ENCODE data around the gene LHX3.

LHX3 gene

GRCh38 chr9:136219276-136219675 is 14.3 kb upstream of the LHX3 start:
- H3K4me3 ChIP-seq (ENCODE audit: low read length): no peak overlapping the region
- no peaks in the 10 kb centered on the region for H3K9me3 ChIP-seq (ENCODE audit: control insufficient read depth, low read length)
- no peak overlapping the region for H3K9ac ChIP-seq (ENCODE audit: low read length)
- H3K36me3 ChIP-seq (ENCODE audit: control insufficient read depth, insufficient read depth, low read length): peaks cover 8% of the 10 kb centered on the region
- no peaks in the 10 kb centered on the region for H3K27me3 ChIP-seq (ENCODE audit: control insufficient read depth, insufficient read depth, low read length)
- no peaks in the 10 kb centered on the region for H3K4me1 ChIP-seq (ENCODE audit: control insufficient read depth, insufficient read depth, low read length)

DNA sequence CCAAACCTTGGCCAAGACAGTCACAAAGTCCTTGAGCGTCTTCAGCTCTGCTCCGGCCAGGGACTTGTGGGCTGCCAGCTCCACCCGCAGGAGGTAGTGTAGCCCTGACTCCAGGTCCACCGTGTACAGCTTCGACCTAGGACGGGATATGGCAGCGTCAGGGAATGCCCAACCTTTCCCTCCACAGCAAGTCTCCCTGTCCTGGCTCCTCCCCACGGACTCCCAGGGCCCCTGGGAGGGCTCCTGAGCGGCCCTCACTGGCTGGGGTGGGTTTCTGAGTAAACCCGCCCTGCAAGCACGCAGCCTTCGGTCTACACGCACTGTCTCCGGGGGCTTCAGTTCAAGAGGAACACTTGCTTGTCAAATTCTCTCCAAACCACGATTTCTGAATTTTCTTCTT is 13.7 kb upstream of the LHX3 start:
- H3K4me3 ChIP-seq (ENCODE audit: low read length): no peak overlapping the region
- no peaks in the 10 kb centered on the region for H3K27me3 ChIP-seq (ENCODE audit: control insufficient read depth, insufficient read depth, low read length)
- H3K4me1 ChIP-seq (ENCODE audit: control insufficient read depth, insufficient read depth, low read length): no peaks in the 10 kb centered on the region
- no peaks in the 10 kb centered on the region for H3K9me3 ChIP-seq (ENCODE audit: control insufficient read depth, low read length)
- H3K9ac ChIP-seq (ENCODE audit: low read length): no peak overlapping the region
- peaks cover 8% of the 10 kb centered on the region for H3K36me3 ChIP-seq (ENCODE audit: control insufficient read depth, insufficient read depth, low read length)

DNA sequence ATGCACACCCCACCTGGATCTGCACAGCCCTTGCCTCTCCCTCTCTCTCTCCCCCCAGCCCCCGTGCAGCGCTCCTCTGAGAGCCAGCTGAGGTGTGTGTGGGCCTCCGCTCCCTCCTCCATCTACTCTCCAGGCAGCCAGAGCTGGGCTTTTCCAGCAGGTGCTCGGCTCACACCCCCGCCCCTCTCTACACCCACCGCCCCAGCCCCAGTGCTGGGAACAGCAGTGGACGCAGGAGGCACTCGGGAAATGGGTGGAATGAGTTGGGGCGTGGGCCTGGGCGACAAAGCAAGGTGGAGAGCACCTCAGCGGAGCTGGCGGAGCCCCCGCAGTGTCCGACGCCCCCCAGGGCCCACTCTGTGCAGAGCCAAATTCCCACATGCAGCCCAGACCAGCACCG is 13.3 kb upstream of the LHX3 start:
- Histone ChIP-seq H3K9me3 (ENCODE audit: control insufficient read depth, low read length) (no peaks in the 10 kb centered on the region), H3K27me3 (ENCODE audit: control insufficient read depth, insufficient read depth, low read length) (no peaks in the 10 kb centered on the region), H3K36me3 (ENCODE audit: control insufficient read depth, insufficient read depth, low read length) (peaks cover 8% of the 10 kb centered on the region), H3K9ac (ENCODE audit: low read length) (no peak overlapping the region), H3K4me1 (ENCODE audit: control insufficient read depth, insufficient read depth, low read length) (no peaks in the 10 kb centered on the region), H3K4me3 (ENCODE audit: low read length) (no peak overlapping the region)

- H3K27me3 ChIP-seq (ENCODE audit: control insufficient read depth, insufficient read depth, low read length): no peaks in the 10 kb centered on the region
- no peak overlapping the region for H3K9ac ChIP-seq (ENCODE audit: low read length)
- peaks cover 8% of the 10 kb centered on the region for H3K36me3 ChIP-seq (ENCODE audit: control insufficient read depth, insufficient read depth, low read length)
These were observed 11.8 kb upstream of the LHX3 start for GRCh38 chr9:136216541-136217244.

GRCh38 chr9:136213733-136214132 is 8.8 kb upstream of the LHX3 start:
- no peaks in the 10 kb centered on the region for H3K9me3 ChIP-seq (ENCODE audit: control insufficient read depth, low read length)
- H3K9ac ChIP-seq (ENCODE audit: low read length): no peak overlapping the region
- H3K4me3 ChIP-seq (ENCODE audit: low read length): no peak overlapping the region
- H3K27me3 ChIP-seq (ENCODE audit: control insufficient read depth, insufficient read depth, low read length): no peaks in the 10 kb centered on the region
- H3K36me3 ChIP-seq (ENCODE audit: control insufficient read depth, insufficient read depth, low read length): peaks cover 8% of the 10 kb centered on the region
- no peaks in the 10 kb centered on the region for H3K4me1 ChIP-seq (ENCODE audit: control insufficient read depth, insufficient read depth, low read length)

More at GRCh38 chr9:136216541-136217244, 11.8 kb upstream of the LHX3 start:
- Histone ChIP-seq H3K4me1 (ENCODE audit: control insufficient read depth, insufficient read depth, low read length) (no peaks in the 10 kb centered on the region), H3K9me3 (ENCODE audit: control insufficient read depth, low read length) (no peaks in the 10 kb centered on the region), H3K4me3 (ENCODE audit: low read length) (no peak overlapping the region)

GRCh38 chr9:136212345-136212950 is 7.5 kb upstream of the LHX3 start:
- no peaks in the 10 kb centered on the region for H3K9me3 ChIP-seq (ENCODE audit: control insufficient read depth, low read length)
- H3K4me1 ChIP-seq (ENCODE audit: control insufficient read depth, insufficient read depth, low read length): no peaks in the 10 kb centered on the region
- H3K9ac ChIP-seq (ENCODE audit: low read length): no peak overlapping the region
- no peaks in the 10 kb centered on the region for H3K27me3 ChIP-seq (ENCODE audit: control insufficient read depth, insufficient read depth, low read length)
- peaks cover 8% of the 10 kb centered on the region for H3K36me3 ChIP-seq (ENCODE audit: control insufficient read depth, insufficient read depth, low read length)
- no peak overlapping the region for H3K4me3 ChIP-seq (ENCODE audit: low read length)

GRCh38 chr9:136211441-136212344 is 6.8 kb upstream of the LHX3 start:
- Histone ChIP-seq H3K9me3 (ENCODE audit: control insufficient read depth, low read length) (no peaks in the 10 kb centered on the region), H3K4me1 (ENCODE audit: control insufficient read depth, insufficient read depth, low read length) (no peaks in the 10 kb centered on the region), H3K36me3 (ENCODE audit: control insufficient read depth, insufficient read depth, low read length) (peaks cover 8% of the 10 kb centered on the region), H3K4me3 (ENCODE audit: low read length) (no peak overlapping the region), H3K27me3 (ENCODE audit: control insufficient read depth, insufficient read depth, low read length) (no peaks in the 10 kb centered on the region), H3K9ac (ENCODE audit: low read length) (no peak overlapping the region)

- Histone ChIP-seq H3K4me3 (ENCODE audit: low read length) (no peak overlapping the region), H3K4me1 (ENCODE audit: control insufficient read depth, insufficient read depth, low read length) (no peaks in the 10 kb centered on the region), H3K36me3 (ENCODE audit: control insufficient read depth, insufficient read depth, low read length) (peaks cover 8% of the 10 kb centered on the region), H3K9ac (ENCODE audit: low read length) (no peak overlapping the region), H3K9me3 (ENCODE audit: control insufficient read depth, low read length) (no peaks in the 10 kb centered on the region), H3K27me3 (ENCODE audit: control insufficient read depth, insufficient read depth, low read length) (no peaks in the 10 kb centered on the region)
These were observed 6.1 kb upstream of the LHX3 start for GRCh38 chr9:136211006-136211405.

DNA sequence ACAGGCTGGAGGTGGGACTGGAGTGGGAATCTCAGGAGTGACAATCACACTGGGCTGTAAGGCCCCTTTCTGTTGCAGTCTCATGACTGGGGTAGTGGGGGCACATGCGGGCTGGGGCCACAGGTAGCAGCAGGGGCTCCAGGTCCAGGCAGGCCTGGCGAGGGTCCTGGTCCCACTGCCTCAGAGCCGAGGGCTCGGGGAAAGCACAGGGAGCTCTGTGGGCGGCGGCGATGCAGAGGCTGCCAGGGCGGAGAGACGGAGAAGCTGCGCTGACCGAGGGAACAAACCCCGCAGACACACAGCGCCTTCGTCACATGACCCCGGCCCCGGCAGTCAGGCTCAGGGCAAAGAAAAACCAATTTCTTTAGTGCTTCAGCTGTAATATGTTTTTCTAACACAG is 5.3 kb upstream of the LHX3 start:
- Histone ChIP-seq H3K4me1 (ENCODE audit: control insufficient read depth, insufficient read depth, low read length) (no peaks in the 10 kb centered on the region), H3K9me3 (ENCODE audit: control insufficient read depth, low read length) (no peaks in the 10 kb centered on the region), H3K36me3 (ENCODE audit: control insufficient read depth, insufficient read depth, low read length) (peaks cover 8% of the 10 kb centered on the region), H3K4me3 (ENCODE audit: low read length) (no peak overlapping the region), H3K9ac (ENCODE audit: low read length) (no peak overlapping the region), H3K27me3 (ENCODE audit: control insufficient read depth, insufficient read depth, low read length) (peaks cover 2% of the 10 kb centered on the region)

DNA sequence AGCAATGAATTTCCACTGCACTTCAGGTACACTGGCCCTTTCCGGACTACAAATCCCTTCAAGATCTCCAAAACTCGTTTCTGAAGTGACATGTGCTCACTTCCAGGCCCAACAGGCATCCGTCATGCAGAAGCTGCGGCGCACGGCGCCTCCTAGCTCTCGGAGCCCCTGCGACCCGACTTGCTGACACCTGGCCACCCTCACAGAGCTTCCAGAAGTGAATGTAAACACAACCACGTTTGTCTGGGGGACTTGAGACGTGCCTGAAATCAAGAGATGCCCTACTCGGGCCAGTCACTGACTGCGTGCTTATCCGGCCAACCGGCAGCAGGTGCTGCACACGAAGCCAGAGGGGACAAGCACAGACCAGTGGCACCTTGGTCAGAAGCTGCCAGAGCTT is 4.9 kb upstream of the LHX3 start:
- peaks cover 4% of the 10 kb centered on the region for H3K27me3 ChIP-seq (ENCODE audit: control insufficient read depth, insufficient read depth, low read length)
- no peak overlapping the region for H3K9ac ChIP-seq (ENCODE audit: low read length)
- H3K36me3 ChIP-seq (ENCODE audit: control insufficient read depth, insufficient read depth, low read length): peaks cover 5% of the 10 kb centered on the region
- no peaks in the 10 kb centered on the region for H3K4me1 ChIP-seq (ENCODE audit: control insufficient read depth, insufficient read depth, low read length)
- no peaks in the 10 kb centered on the region for H3K9me3 ChIP-seq (ENCODE audit: control insufficient read depth, low read length)
- H3K4me3 ChIP-seq (ENCODE audit: low read length): no peak overlapping the region

GRCh38 chr9:136209232-136209631 is 4.3 kb upstream of the LHX3 start:
- no peak overlapping the region for H3K9ac ChIP-seq (ENCODE audit: low read length)
- H3K4me1 ChIP-seq (ENCODE audit: control insufficient read depth, insufficient read depth, low read length): no peaks in the 10 kb centered on the region
- H3K27me3 ChIP-seq (ENCODE audit: control insufficient read depth, insufficient read depth, low read length): peaks cover 10% of the 10 kb centered on the region
- H3K36me3 ChIP-seq (ENCODE audit: control insufficient read depth, insufficient read depth, low read length): no peaks in the 10 kb centered on the region
- no peaks in the 10 kb centered on the region for H3K9me3 ChIP-seq (ENCODE audit: control insufficient read depth, low read length)
- no peak overlapping the region for H3K4me3 ChIP-seq (ENCODE audit: low read length)

GRCh38 chr9:136208675-136209074 is 3.7 kb upstream of the LHX3 start:
- Histone ChIP-seq H3K4me3 (ENCODE audit: low read length) (no peak overlapping the region), H3K4me1 (ENCODE audit: control insufficient read depth, insufficient read depth, low read length) (no peaks in the 10 kb centered on the region), H3K9ac (ENCODE audit: low read length) (no peak overlapping the region), H3K9me3 (ENCODE audit: control insufficient read depth, low read length) (no peaks in the 10 kb centered on the region), H3K27me3 (ENCODE audit: control insufficient read depth, insufficient read depth, low read length) (peaks cover 16% of the 10 kb centered on the region), H3K36me3 (ENCODE audit: control insufficient read depth, insufficient read depth, low read length) (no peaks in the 10 kb centered on the region)
